HG02763 (cell line): Measurements from ENCODE around the gene MSH5.

ENCODE experiments used
- ATAC-seq: cut with Tn5 transposase; IDR thresholded peaks from one replicate; pipeline ENCODE4 v1.9.1; 2021; ENCODE audit warnings: mild to moderate bottlenecking, moderate library complexity; ENCODE audit not compliant: unreplicated experiment

Gene MSH5

DNA sequence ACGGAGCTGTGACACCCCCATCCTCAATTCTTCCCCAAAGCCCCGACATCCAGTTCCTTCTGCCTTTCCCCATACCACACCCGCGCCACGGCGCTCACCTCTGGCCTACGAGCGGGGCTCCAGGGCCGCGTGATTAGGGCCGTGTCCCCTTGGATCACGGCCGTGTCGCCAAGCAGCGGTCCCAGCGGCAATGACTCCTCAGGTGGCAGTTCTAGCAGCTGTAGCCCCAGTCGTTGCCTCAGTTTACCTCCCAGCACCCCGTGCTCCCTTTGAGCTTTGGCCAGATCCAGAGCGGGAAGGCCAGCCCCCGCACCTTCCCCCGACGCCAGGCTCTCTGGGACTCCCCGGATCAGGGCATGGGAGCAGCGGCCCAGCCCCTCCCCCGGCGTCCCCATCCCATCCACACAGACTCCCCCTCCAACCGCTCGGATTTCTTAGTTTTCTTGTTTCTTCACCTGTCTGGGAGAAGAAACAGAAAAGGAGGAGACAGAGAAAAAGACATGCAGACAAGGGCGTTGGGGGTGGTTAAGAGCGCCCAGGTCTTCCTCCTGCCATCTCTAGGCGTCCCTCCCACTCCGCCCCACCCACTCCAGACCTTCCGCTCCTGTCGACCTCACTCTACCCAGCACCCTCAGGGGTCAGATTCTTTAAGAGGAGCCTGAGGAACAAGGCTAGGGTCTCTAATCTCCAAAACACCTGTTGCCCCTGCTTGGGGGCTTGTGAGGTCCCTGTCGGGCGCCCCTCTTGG lies 10.9 kb upstream of the MSH5 start, which contains the start of gene DDAH2:
DDAH2 (minus strand) TSS at position 533 of the 748 bp plus-strand sequence; CDS start at position 395, 138 bp downstream.
- ATAC-seq: no peak

DNA sequence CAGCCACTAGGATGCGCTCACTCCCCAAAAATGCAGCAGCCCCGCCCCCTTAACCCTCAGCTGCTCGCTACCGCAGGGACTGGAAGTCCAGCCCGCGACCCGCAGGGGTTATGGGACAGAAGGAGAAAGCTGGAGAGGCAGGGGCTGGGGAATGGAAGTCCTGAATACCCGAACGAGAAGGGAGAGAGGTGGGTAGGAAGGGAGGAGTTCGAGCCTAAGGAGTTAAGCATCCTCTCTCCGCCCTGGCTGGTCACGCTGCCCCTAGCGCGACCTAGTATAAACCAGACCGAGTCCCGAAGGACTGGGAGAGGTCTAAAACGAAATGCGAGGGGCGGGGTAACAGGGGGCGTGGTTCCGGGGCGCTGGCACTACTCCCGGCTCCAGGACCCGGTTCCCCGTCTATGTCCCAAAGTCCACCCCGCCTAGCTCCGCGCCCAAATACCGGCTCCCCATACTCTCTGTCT lies 10.3 kb upstream of the MSH5 start:
- peak; percentile 35 for ATAC-seq

DNA sequence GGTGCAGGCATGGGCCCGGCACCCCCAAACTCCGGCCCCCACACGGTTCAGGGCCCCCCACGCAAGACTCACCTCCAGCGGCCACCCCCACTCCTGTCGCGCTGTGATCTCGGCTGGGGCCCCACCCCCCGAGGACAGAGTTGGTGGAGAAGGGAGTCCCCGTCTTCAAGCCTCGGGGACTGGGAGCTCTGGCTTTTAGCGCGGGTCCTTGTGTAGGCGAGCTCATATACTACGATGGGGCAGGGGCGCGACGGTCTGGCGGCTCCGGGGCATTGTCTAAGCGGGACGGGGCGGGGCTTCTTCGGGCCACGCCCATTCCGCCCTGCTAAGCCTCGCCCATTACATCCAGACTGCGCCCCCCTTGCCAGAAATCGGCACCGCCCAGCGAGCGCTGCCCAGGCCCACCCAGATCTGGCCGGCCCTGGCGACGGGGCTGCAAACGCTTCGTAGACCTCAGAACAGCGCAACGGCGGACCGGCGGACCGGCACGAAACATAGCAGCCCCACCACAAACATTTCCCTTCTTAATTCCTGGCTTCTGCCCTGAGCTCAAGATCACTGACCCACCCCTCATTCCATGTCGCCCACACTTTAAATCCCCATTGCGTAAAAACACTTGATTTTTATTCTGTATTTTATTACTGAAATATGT lies 9.7 kb upstream of the MSH5 start:
- peak; percentile 34 for ATAC-seq

DNA sequence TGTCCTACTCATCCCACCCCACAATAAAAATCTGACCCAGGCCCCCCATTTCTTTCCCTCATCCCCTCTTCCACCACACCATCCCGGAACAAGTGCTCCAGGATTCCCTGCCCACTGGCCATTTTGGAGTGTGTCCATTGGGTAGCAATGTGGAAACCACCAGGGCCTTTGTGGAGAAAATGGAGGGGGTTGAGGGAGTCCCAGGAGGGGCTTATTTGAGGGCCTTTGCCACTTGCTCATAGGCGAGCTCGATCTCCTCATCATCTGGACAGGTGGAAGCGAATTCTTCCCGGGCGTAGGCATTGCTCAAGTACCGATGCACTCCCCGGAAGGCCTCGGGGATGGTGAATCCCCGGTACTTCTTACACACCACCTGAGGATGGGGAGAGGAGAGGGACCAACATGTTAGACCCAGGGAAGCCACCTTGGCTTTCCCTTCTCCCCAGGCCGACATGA lies 9.1 kb upstream of the MSH5 start:
- no peak for ATAC-seq

DNA sequence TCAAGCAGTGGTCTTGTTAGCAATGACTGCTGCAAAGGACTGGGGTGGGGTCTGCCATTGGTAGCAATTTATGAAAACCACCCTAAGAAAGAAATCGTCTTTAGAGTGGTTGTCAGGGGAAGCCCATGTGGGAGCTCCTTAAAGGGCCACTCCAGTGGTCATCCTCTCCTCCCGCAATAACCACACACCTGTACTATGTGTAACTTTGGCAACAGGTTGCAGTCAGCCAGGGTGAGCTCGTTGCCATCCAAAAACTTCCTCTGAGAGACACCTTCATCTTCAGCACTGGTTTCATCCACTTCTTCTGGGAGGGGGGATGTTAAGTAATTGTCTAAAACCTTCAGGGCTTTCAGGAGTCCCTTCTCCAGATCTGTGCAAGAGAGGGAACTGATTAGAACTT lies 7.8 kb upstream of the MSH5 start:
- no peak for ATAC-seq

DNA sequence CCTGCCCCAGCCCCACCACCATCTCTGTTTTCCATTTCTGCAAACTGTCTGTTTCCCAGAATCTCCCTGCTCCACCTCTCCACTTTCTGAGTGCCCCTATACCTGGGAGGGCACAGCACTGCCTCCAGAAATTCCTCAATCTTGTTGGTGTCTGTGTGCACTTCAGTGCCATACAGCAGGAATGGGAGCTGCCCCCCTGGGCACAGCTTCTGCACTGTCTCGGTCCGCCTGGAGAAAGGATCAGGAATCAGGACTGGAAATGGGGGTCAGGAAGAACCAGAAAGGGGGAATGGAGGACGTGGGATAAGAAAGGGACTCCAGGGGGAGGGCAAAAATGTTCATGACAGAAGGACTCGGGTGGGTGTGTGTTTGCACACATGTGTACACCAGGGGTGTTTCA lies 6.1 kb upstream of the MSH5 start:
- ATAC-seq: no peak

DNA sequence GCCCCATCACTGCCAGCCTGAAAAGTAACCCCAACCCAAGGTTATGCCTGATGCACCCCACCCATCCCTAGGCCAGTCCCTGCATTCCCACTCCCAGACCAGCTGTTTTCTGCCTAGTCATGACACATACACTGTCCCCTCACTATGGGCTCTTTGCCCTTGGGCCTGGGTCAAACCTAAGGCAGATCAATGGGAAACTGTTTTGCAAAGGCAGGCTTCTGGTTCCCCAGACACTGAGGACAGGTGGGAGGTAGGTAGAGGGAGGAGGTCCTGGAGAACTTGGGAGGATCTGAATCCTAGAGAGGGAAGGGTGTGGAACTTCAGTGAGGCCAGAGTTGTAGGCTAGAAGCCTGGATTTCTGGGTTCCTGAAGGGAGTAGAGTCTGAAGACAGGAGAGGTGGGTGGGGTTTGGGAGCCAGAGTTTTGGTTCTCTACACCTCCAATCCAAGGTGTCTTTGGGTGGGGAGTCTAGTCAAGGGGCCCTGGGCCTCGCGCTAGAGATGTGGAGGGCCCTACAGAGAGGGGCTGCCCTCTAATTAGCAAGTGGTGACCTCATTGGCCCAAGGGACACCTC lies 5.5 kb upstream of the MSH5 start:
- ATAC-seq: no peak

DNA sequence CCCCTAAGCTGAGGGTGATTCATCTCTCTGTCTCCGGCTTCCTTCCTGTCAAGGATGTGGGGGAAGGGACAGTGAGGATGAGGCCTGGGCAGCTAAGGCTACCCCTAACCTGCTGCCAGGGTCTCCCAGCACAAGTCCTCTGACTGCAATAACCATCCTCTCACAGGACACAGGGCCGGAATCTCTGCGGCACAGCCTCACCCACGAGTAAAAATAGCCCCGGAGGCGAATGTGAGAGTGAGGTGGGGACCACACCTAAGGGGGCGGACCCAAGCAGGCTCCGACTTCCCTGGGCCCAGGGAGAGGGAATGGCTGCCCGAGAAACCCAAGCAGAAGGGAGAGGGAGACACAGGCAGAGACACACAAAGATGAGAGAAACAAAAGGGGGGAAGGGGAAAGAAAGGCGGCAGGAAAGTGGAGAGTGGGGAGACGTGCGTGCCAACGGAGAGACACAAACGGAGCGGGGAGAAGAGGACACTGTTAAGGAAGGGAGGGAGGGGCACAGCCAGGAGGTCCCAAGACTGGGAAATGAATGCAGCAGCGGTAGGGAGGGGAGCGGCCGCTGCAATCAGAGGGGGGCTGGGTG lies 4.9 kb upstream of the MSH5 start:
- no peak for ATAC-seq

DNA sequence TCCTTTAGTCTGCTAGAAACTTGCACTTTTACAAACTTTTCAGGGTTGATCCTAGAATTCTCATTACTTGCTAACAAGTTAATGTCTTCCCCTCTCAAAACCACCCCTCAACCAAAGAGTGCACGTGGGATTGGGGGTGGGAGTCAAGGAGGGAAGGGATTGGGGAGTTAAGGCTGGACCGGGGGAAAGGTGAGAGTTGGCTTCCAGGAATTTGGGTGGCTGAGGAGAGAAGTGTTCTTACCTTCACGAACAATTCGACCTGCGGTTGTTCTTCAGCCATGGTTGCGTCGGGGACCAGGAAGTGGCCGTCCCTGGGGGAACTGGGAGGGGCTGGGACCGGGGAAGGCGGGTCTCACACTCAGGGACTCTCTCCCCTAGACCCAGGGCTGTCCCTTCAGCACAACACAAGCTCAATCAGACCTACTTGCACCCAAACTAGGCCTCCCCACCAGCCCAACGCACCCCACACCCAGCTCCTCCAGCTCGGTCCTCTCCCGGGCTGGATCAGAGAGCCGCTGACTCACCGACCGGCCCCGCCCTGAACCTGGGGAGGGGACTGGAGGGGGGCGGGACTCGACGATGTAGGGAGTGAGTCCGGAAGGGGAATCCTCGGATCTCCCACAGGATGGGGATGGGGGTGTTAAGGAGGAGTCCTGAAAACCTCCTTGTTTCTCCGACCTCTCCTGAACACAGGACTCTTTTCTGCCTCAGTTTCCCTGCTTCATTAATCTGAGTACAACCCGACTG lies 3.6 kb upstream of the MSH5 start, which contains the start of gene CLIC1:
CLIC1 (minus strand) TSS at position 510 of the 747 bp plus-strand sequence; CDS start at position 280, 230 bp downstream.
- peak; percentile 18 for ATAC-seq

DNA sequence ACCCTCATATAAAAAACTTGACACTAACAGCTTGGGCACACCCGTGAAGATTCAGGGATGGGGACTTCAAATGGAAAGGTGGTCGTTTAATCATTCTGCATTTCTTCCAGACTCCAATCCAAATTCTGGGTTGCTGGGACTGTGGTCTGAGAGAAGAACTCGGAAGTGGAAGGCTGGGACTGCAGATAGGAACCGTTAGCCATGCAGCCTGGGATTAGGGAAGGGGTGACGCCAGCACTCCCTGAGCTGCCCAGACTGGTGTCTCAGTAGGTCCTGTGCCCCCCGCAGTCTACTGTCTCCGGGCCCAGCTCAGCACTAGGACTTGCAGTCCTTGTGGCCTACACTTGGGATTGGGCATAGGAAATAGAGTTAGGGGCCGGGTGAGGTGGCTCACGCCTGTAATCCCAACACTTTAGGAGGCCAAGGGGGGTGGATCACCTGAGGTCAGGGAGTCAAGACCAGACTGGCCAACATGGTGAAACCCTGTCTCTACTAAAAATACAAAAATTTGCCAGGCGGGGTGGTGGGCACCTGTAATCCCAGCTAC lies 3.0 kb upstream of the MSH5 start:
- ATAC-seq: no peak

DNA sequence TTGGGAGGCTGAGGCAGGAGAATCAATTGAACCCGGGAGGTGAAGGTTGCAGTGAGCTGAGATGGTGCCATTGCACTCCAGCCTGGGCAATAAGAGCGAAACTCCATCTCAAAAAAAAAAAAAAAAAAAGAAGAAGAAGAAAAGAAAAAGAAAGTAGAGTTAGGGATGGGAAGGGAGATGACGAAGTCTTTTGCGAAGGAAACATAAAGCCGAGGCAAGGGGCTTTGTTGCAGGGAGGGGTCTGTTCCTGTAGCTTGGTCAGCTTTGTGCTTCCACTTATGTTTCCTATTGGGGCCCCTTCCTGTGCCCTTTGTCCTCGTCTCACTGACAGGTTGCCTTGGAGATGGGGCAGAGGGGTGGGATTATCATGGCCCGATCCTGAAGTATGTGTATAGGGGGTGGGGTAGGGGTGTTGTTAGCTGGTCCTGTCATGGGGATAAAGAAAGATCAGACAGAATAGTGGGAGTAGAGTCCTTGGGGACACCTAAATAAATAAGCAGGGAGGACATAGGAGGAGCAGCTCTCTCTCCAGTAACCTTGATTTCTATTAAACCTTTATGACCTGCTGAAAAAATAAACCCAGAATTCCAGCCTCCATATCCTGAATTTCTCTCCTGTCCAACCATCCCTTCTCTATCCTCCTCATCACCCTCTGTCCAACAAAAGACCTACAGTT lies 2.4 kb upstream of the MSH5 start:
- ATAC-seq: no peak

DNA sequence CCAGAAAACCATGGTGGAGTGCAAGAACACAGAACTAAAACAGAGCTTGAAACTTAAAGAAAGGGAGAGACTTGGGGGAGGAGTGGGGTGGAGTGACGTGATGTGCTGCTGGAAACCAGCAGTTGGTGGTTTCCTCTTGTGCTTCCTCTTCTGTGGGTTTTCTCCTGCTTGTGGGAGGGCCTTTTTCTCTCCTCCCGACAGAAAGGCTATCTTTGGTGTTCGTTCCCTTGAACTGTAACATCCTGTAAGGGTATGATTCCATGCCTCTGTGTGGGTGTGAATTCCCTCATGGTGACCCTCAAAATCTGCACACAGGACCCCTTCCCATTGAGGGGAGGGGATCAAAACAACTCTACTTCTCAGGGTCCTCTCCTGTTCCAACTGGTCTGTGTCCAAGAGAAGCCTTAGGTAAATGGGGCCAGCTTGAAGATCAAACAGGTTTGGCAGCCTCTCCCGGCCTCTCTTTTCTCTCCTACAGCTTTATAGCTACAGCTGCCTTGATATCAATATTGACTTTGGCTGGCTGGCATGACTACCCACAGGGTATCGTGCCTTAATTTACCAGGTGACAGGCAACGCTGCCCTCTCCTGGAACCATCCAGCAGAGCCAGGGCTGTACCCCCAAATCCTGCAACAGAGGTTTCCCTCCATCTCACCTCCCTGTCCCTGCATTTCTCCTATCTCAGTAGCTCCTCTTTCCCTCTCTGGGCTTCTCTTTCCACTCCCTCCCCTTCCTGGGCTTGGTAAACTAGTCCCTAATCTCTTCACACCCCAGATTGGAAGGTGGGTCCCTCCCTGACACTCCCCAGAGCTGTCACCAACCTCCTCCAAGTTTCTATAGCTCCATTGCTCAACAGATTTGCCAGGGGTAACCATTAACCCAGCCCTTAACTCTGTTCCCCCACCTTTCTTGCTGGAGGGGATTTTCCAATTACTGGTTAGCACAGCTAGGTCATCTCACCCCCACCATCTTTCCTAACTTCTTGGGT lies 1.5 kb upstream of the MSH5 start:
- ATAC-seq: peak; percentile 18

DNA sequence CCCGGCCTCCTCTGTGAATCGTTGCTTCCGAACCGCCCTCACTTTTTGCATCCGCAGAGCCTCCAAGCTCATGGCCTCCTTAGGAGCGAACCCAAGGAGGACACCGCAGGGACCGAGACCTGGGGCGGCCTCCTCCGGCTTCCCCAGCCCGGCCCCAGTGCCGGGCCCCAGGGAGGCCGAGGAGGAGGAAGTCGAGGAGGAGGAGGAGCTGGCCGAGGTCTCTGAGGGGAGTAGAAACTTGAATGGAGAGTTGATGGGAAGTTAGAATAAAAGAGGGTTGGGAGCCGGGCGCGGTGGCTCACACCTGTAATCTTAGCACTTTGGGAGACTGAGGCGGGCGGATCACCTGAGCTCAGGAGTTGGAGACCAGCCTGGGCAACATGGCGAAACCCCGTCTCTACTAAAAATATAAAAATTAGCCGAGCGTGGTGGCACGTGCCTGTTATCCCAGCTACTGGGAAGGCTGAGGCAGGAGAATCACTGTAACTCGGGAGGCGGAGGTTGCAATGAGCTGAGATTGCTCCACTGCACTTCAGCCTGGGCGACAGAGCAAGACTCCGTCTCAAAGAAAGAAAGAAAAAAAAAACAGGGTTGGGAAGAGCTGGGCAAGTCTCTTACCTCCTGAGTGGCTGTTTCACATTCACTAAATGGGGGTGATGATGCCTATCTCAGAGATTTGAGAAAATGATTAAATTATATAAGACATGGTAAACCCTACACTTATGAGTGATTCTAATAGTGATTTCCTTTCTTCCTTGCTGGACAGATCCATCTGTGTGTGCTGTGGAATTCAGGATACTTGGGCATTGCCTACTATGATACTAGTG lies 805 bp downstream of the MSH5 start:
- ATAC-seq: no peak

DNA sequence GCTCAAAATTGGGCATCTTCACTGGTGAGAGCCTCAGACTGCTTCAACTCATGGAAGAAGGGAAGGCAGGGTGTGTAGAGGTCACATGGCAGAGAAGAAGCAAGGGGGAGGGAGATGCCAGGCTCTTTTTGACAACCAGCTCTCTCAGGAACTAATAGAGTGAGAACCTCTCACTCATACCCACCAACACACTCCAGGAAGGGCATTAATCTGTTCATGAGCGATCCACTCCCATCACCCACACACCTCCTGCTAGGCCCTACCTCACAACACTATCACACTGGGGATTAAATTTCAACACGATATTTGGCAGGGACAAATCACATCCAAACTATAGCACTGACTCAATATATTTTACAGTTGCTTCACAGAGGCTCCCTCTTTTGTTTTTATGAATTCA lies 2.0 kb downstream of the MSH5 start:
- no peak for ATAC-seq

DNA sequence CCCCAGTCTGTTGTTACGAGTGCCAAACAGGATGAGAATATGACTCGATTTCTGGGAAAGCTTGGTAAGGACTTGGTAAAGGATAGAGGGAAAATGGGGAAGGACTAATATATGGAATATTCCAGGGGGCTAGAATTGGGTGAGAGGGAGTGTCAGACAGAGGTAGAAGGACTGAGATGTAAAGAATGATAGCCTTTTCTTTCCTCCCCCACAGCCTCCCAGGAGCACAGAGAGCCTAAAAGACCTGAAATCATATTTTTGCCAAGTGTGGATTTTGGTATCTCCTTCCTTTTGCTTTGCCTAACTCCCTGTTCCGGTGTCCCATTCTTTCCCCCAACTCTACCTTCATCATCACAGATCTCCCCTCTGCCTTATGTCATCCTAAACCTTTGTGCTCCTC lies 3.1 kb downstream of the MSH5 start:
- ATAC-seq: no peak

DNA sequence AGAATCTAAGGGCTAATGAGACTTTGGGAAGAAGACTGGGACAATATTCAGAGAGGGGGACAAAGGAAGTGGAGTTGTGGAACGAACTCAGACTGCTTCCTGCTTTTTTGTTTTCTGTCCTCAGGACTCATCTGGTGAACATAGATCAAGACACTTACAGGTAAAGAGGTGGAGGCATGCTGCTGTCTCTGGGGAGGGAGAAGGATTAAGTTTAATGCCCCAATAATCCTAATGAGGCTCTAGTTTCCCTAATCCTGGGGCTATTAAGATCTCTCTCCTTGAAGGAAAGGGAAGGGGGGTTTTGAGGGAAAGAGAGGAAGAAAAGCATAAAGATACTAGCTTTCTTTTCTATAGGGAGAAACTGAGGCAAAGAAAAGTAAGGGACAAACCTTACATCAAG lies 4.6 kb downstream of the MSH5 start:
- ATAC-seq: no peak

DNA sequence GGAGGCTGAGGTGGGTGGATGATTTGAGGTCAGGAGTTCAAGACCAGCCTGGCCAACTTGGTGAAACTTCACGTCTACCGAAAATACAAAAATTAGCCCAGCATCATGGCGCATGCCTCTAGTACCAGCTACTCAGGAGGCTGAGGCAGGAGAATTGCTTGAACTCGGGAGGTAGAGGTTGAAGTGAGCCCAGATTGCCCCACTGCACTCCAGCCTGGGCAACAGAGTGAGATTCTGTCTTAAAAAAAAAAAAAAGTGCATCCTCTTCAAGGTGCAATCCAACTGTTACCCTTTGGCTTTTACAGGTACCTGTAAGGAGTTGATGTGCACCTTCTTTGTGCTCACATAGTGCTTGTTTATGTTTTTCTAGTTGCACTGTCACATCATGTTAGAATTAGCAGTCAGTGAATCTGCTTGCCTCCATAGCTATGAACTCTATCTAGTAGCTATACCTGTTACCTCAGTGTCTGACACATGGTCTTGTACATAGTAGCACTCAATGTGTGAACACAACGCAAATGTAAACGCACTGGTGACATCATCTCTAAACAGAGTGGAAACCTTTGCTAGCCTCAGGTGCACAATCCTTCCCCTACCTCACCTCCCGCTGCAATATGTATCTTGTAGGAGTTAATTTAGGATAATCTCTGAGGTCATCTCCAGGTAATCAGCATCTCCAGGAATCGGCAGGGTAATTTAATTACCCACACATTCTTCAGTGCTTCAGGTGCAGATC lies 9.7 kb downstream of the MSH5 start:
- no peak for ATAC-seq
